HepG2 (cell line): ENCODE data around the gene ALKBH5. TPM values are rescaled to one million over a fixed set of nuclear protein-coding genes. Genes with fewer than 3 reads are reported as not detected.

ENCODE experiments used
- EP300 ChIP-seq, 3 experiments: sonication (generic) in 1 of 3; formaldehyde crosslinking in 1 of 3; IDR thresholded peaks; 2 replicates each; pipeline versions ENCODE4 v1.5.1 to v1.6.1; 2011 to 2020; ENCODE audit warnings: low read depth in 2 of 3, low read length in 2 of 3, borderline replicate concordance in 1 of 3, improper control_type of control experiment in 1 of 3, mild to moderate bottlenecking in 1 of 3, missing genetic modification reagents in 1 of 3, moderate library complexity in 1 of 3
- ETS1 ChIP-seq: sonication (generic); formaldehyde crosslinking; IDR thresholded peaks from 2 replicates; pipeline ENCODE4 v1.4.0; 2020; ENCODE audit warnings: missing genetic modification reagents
- ETV6 ChIP-seq: sonication (generic); formaldehyde crosslinking; conservative IDR thresholded peaks from 2 replicates; pipeline ENCODE4 v1.4.0; 2020; ENCODE audit warnings: missing genetic modification reagents
- GTF3A ChIP-seq: sonication (generic); formaldehyde crosslinking; conservative IDR thresholded peaks from 2 replicates; pipeline ENCODE4 v1.4.0; 2020; ENCODE audit warnings: mild to moderate bottlenecking, missing genetic modification reagents
- HHEX ChIP-seq: IDR thresholded peaks from 2 replicates; pipeline ENCODE4 v1.6.1; 2016; ENCODE audit warnings: control low read depth
- KAT8 ChIP-seq: IDR thresholded peaks from 2 replicates; pipeline ENCODE4 v1.6.1; 2016; ENCODE audit warnings: missing genetic modification reagents, missing compliant biosample characterization
- NR0B2 ChIP-seq: sonication (generic); formaldehyde crosslinking; IDR thresholded peaks from 2 replicates; pipeline ENCODE4 v1.4.0; 2020; ENCODE audit warnings: mild to moderate bottlenecking, missing genetic modification reagents
- NR2F6 ChIP-seq, 2 experiments: IDR thresholded peaks; 2 replicates each; pipeline ENCODE4 v1.6.1; 2016; ENCODE audit warnings: antibody characterized with exemption in 1 of 2, mild to moderate bottlenecking in 1 of 2
- NR3C1 ChIP-seq: sonication (generic); formaldehyde crosslinking; IDR thresholded peaks from 2 replicates; pipeline ENCODE4 v1.4.0; 2020; ENCODE audit warnings: missing genetic modification reagents
- SKI ChIP-seq: fragments of 450-650 bp; IDR thresholded peaks from one replicate; pipeline ENCODE4 v1.6.1; 2018; ENCODE audit warnings: mild to moderate bottlenecking; ENCODE audit not compliant: partially characterized antibody
- TERF1 ChIP-seq: sonication (generic); formaldehyde crosslinking; IDR thresholded peaks from 2 replicates; pipeline ENCODE4 v1.8.0; 2022; ENCODE audit warnings: mild to moderate bottlenecking, missing genetic modification reagents, moderate library complexity
- ZNF10 ChIP-seq: sonication (generic); formaldehyde crosslinking; IDR thresholded peaks from 2 replicates; pipeline ENCODE4 v1.4.0; 2020; ENCODE audit warnings: mild to moderate bottlenecking, low read depth, missing genetic modification reagents, borderline replicate concordance
- ZNF260 ChIP-seq: sonication (generic); formaldehyde crosslinking; IDR thresholded peaks from 2 replicates; pipeline ENCODE4 v1.4.0; 2020; ENCODE audit warnings: missing genetic modification reagents, low read depth, mild to moderate bottlenecking, borderline replicate concordance
- ZNF574 ChIP-seq: sonication (generic); formaldehyde crosslinking; IDR thresholded peaks from 2 replicates; pipeline ENCODE4 v1.4.0; 2020; ENCODE audit warnings: missing genetic modification reagents
- ZNF784 ChIP-seq: sonication (generic); formaldehyde crosslinking; IDR thresholded peaks from 2 replicates; pipeline ENCODE4 v1.5.1; 2020; ENCODE audit warnings: missing genetic modification reagents, mild to moderate bottlenecking, borderline replicate concordance
- ZZZ3 ChIP-seq: sonication (generic); formaldehyde crosslinking; IDR thresholded peaks from 2 replicates; pipeline ENCODE4 v1.4.0; 2020; ENCODE audit warnings: missing genetic modification reagents, mild to moderate bottlenecking, borderline replicate concordance
- polyA plus RNA-seq, 8 experiments: library from polyadenylated mRNA; depleted of rRNA in 3 of 8; stranded (reverse) in 7 of 8; unstranded in 1 of 8; fragments of >200 nt; fragmentation: Illumina TruSeq in 4 of 8; extraction: Trizol in 4 of 8; gene quantifications; 2 replicates each; pipeline versions ENCODE4 v1.2.1 to v1.2.3, GENCODE V29; 2011 to 2016; ENCODE audit warnings: low read depth in 4 of 8, missing spikeins in 1 of 8, mixed read lengths in 1 of 8; ENCODE audit not compliant: insufficient read depth in 1 of 8
- total RNA-seq, 5 experiments: library from RNA; depleted of rRNA; stranded (reverse); fragments of >200 nt; fragmentation: Illumina TruSeq; extraction: Trizol; gene quantifications; 2 replicates each; pipeline ENCODE4 v1.2.3, GENCODE V29; 2016; ENCODE audit warnings: low read depth in 1 of 5
- TF ChIP-seq, protein P1 (sequence below): sonication (generic); formaldehyde crosslinking; IDR thresholded peaks from 2 replicates; pipeline ENCODE4 v1.5.0; 2020; ENCODE audit warnings: mild to moderate bottlenecking, missing genetic modification reagents
- TF ChIP-seq, protein P2 (sequence below): sonication (generic); formaldehyde crosslinking; IDR thresholded peaks from 2 replicates; pipeline ENCODE4 v1.4.0; 2020; ENCODE audit warnings: missing genetic modification reagents

Gene ALKBH5
- total and polyA plus RNA-seq, 2 of the 13 experiments (the other 11 are each of a cell fraction or from before 2014, with no cell fraction given): 68.9 to 76.9 TPM

DNA sequence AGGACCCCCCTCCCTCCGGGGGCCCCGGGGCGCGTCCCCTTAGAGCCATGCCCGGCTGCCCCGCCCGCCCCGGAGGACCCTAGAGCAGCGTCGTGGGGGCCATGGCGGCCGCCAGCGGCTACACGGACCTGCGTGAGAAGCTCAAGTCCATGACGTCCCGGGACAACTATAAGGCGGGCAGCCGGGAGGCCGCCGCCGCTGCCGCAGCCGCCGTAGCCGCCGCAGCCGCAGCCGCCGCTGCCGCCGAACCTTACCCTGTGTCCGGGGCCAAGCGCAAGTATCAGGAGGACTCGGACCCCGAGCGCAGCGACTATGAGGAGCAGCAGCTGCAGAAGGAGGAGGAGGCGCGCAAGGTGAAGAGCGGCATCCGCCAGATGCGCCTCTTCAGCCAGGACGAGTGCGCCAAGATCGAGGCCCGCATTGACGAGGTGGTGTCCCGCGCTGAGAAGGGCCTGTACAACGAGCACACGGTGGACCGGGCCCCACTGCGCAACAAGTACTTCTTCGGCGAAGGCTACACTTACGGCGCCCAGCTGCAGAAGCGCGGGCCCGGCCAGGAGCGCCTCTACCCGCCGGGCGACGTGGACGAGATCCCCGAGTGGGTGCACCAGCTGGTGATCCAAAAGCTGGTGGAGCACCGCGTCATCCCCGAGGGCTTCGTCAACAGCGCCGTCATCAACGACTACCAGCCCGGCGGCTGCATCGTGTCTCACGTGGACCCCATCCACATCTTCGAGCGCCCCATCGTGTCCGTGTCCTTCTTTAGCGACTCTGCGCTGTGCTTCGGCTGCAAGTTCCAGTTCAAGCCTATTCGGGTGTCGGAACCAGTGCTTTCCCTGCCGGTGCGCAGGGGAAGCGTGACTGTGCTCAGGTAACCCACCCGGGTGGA is 759 bp downstream of the ALKBH5 start (continued):
- TF ChIP-seq, protein P1, sequence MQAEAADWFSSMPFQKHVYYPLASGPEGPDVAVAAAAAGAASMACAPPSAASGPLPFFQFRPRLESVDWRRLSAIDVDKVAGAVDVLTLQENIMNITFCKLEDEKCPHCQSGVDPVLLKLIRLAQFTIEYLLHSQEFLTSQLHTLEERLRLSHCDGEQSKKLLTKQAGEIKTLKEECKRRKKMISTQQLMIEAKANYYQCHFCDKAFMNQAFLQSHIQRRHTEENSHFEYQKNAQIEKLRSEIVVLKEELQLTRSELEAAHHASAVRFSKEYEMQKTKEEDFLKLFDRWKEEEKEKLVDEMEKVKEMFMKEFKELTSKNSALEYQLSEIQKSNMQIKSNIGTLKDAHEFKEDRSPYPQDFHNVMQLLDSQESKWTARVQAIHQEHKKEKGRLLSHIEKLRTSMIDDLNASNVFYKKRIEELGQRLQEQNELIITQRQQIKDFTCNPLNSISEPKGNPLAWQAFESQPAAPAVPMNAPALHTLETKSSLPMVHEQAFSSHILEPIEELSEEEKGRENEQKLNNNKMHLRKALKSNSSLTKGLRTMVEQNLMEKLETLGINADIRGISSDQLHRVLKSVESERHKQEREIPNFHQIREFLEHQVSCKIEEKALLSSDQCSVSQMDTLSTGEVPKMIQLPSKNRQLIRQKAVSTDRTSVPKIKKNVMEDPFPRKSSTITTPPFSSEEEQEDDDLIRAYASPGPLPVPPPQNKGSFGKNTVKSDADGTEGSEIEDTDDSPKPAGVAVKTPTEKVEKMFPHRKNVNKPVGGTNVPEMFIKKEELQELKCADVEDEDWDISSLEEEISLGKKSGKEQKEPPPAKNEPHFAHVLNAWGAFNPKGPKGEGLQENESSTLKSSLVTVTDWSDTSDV: no peak
- TF ChIP-seq GTF3A (CRISPR knock-in tag) (no peak), ZNF784 (no peak), EP300 (IDR thresholded peaks at IDR 0.05; ENCODE audit: low read depth in 2 of 2, low read length in 2 of 2) (no peak), EP300 (CRISPR knock-in tag; IDR thresholded peaks at IDR 0.05; ENCODE audit: borderline replicate concordance) (no peak), SKI (no peak), ZNF574 (no peak), NR2F6 (IDR thresholded peaks at IDR 0.05) (no peak), NR2F6 (CRISPR knock-in tag; IDR thresholded peaks at IDR 0.05) (no peak), TERF1 (CRISPR knock-in tag) (no peak), ETS1 (CRISPR knock-in tag) (no peak), NR3C1 (no peak), ZNF260 (no peak), ZNF10 (CRISPR knock-in tag) (no peak), KAT8 (CRISPR knock-in tag) (no peak), HHEX (CRISPR knock-in tag) (no peak), ZZZ3 (CRISPR knock-in tag) (no peak), ETV6 (CRISPR knock-in tag) (no peak), NR0B2 (no peak; the same call in 1 of the 2 replicates)
- TF ChIP-seq, protein P2, sequence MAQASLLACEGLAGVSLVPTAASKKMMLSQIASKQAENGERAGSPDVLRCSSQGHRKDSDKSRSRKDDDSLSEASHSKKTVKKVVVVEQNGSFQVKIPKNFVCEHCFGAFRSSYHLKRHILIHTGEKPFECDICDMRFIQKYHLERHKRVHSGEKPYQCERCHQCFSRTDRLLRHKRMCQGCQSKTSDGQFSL: no peak
